PC-3 (cell line): ENCODE results near the gene CLDN34. TPM values are rescaled to one million over a fixed set of nuclear protein-coding genes. Genes with fewer than 3 reads are reported as not detected.

Source experiments
- ATAC-seq: fragments of 200-7000 bp; cut with Tn5 transposase; 2 replicates; pipeline ENCODE4 v1.9.1; 2020; ENCODE audit warnings: mild to moderate bottlenecking, moderate library complexity
- BruUV-seq: library from RNA; stranded (reverse); fragments of 400-500 nt; replicated peaks from 2 replicates; lab custom pipeline; 2021; lab: Mats Ljungman, UMichigan
- CTCF ChIA-PET: fragments of 300-600 bp; sonication (Branson Sonifier 250); formaldehyde crosslinking; loops from one replicate; lab custom pipeline; 2022; ENCODE audit warnings: antibody characterized with exemption; lab: Charles Lee
- POLR2A ChIA-PET: fragments of 300-600 bp; sonication (Branson Sonifier 250); formaldehyde crosslinking; loops from one replicate; lab custom pipeline; 2022; ENCODE audit warnings: antibody characterized with exemption; ENCODE audit not compliant: unreplicated experiment; lab: Charles Lee
- DNase-seq: peaks from one replicate; pipeline ENCODE4 v3.0.0-alpha.2; 2015
- H2AFZ ChIP-seq: fragments of 300-600 bp; sonication (generic); 2 replicates; pipeline ENCODE4 v1.6.0; 2016; ENCODE audit warnings: antibody characterized with exemption, low read length
- H3F3A ChIP-seq: fragments of 300-600 bp; sonication (generic); one replicate; pipeline ENCODE4 v1.6.0; 2017; ENCODE audit warnings: antibody characterized with exemption, low read length, control low read depth, mild to moderate bottlenecking; ENCODE audit not compliant: unreplicated experiment
- H3K27ac ChIP-seq: fragments of 300-600 bp; sonication (generic); 2 replicates; pipeline ENCODE4 v1.5.1; 2016; ENCODE audit warnings: mild to moderate bottlenecking, low read length
- H3K27me3 ChIP-seq: fragments of 300-600 bp; sonication (generic); 2 replicates; pipeline ENCODE4 v1.6.1; 2016; ENCODE audit warnings: low read length, mixed read lengths
- H3K36me3 ChIP-seq: fragments of 300-600 bp; sonication (generic); 2 replicates; pipeline ENCODE4 v1.6.1; 2016; ENCODE audit warnings: low read depth, mixed run types, low read length, mixed read lengths
- H3K4me1 ChIP-seq: fragments of 300-600 bp; sonication (generic); 2 replicates; pipeline ENCODE4 v1.5.1; 2016; ENCODE audit warnings: low read length; ENCODE audit not compliant: insufficient read depth
- H3K4me2 ChIP-seq: fragments of 300-600 bp; sonication (generic); 2 replicates; pipeline ENCODE4 v1.6.0; 2016; ENCODE audit warnings: low read length
- H3K4me3 ChIP-seq: fragments of 300-600 bp; sonication (generic); 2 replicates; pipeline ENCODE4 v1.5.1; 2016; ENCODE audit warnings: mild to moderate bottlenecking, low read length, mixed read lengths
- H3K79me2 ChIP-seq: fragments of 300-600 bp; sonication (generic); 2 replicates; pipeline ENCODE4 v1.6.1; 2017; ENCODE audit warnings: low read length, mixed read lengths
- H3K9ac ChIP-seq: fragments of 300-600 bp; sonication (generic); 2 replicates; pipeline ENCODE4 v1.6.0; 2016; ENCODE audit warnings: mild to moderate bottlenecking, low read length
- H3K9me2 ChIP-seq: fragments of 300-600 bp; sonication (generic); replicated peaks from 2 replicates; pipeline ENCODE4 v1.6.1; 2016; ENCODE audit warnings: mixed run types, low read length, mixed read lengths
- H3K9me3 ChIP-seq: fragments of 300-600 bp; sonication (generic); 2 replicates; pipeline ENCODE4 v1.6.1; 2016; ENCODE audit warnings: low read length, mixed read lengths
- H4K20me1 ChIP-seq: fragments of 300-600 bp; sonication (generic); 2 replicates; pipeline ENCODE4 v1.6.1; 2016; ENCODE audit warnings: low read length, mixed read lengths
- EZH2 ChIP-seq: fragments of 300-600 bp; sonication (generic); IDR thresholded peaks from one replicate; pipeline ENCODE4 v1.6.1; 2017; ENCODE audit warnings: antibody characterized with exemption, mild to moderate bottlenecking, low read length; ENCODE audit not compliant: unreplicated experiment
- EZH2phosphoT487 ChIP-seq: fragments of 300-600 bp; sonication (generic); IDR thresholded peaks from 2 replicates; pipeline ENCODE4 v1.6.1; 2018; ENCODE audit warnings: mild to moderate bottlenecking, antibody characterized with exemption, low read length, borderline replicate concordance
- intact Hi-C: fragments of 100-400 bp; cut with micrococcal nuclease; formaldehyde crosslinking; loops from 2 replicates; pipeline ENCODE4 v1.9.0; 2023
- total RNA-seq: library from RNA; depleted of rRNA; stranded (reverse); fragments of >200 nt; gene quantifications from 2 replicates; pipeline ENCODE4 v1.2.3, GENCODE V29; 2014
- TF ChIP-seq, protein P1 (sequence below): fragments of 300-600 bp; sonication (generic); conservative IDR thresholded peaks from 2 replicates; pipeline ENCODE4 v1.5.1; 2017; ENCODE audit warnings: antibody characterized with exemption, low read depth, mild to moderate bottlenecking, low read length

CLDN34 gene
- total RNA-seq, 1 experiment from 2014 or later: 0.66 TPM

DNA sequence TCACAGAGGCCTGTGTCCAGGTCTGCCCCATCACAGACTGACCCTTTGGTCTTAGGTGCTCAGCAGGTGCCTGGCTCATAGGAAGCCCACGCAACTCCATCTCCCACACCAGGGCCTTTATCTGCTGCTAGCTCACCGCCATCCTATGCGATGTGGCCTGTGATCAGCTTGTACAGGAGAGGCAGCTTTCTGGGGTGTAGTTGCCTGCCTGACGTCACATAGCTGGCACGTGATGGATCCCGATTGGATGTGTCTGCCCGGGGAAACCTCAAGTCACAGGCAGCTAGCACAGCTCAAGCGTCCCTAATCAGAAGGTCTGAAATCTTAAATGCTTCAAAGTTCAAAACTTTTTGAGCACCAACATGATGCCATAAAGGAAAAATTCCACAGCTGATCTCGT, 41.2 kb upstream of the CLDN34 start:
- H3K27ac ChIP-seq: no peak overlapping the region
- H3K9me3 ChIP-seq: no peaks in the 10 kb centered on the region
- POLR2A ChIA-PET: no interaction called here
- ATAC-seq (no peak), DNase-seq (no peak)
- no TSS peak for BruUV-seq
- TF ChIP-seq, protein P1, sequence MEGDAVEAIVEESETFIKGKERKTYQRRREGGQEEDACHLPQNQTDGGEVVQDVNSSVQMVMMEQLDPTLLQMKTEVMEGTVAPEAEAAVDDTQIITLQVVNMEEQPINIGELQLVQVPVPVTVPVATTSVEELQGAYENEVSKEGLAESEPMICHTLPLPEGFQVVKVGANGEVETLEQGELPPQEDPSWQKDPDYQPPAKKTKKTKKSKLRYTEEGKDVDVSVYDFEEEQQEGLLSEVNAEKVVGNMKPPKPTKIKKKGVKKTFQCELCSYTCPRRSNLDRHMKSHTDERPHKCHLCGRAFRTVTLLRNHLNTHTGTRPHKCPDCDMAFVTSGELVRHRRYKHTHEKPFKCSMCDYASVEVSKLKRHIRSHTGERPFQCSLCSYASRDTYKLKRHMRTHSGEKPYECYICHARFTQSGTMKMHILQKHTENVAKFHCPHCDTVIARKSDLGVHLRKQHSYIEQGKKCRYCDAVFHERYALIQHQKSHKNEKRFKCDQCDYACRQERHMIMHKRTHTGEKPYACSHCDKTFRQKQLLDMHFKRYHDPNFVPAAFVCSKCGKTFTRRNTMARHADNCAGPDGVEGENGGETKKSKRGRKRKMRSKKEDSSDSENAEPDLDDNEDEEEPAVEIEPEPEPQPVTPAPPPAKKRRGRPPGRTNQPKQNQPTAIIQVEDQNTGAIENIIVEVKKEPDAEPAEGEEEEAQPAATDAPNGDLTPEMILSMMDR: no peak
- no peak for TF ChIP-seq EZH2
- H3K27me3 ChIP-seq: no peaks in the 10 kb centered on the region
- CTCF ChIA-PET: no interaction called here
- H3K4me2 ChIP-seq: no peak overlapping the region
- H4K20me1 ChIP-seq: no peaks in the 10 kb centered on the region
- no peaks in the 10 kb centered on the region for H3K79me2 ChIP-seq
- H3K4me1 ChIP-seq: no peaks in the 10 kb centered on the region
- intact Hi-C loops: no loop called here
- no peak overlapping the region for H3K9ac ChIP-seq
- H3F3A ChIP-seq: no peaks in the 10 kb centered on the region
- H3K9me2 ChIP-seq: no peaks in the 10 kb centered on the region
- no peak overlapping the region for H2AFZ ChIP-seq
- no peak overlapping the region for H3K4me3 ChIP-seq
- H3K36me3 ChIP-seq: no peaks in the 10 kb centered on the region

DNA sequence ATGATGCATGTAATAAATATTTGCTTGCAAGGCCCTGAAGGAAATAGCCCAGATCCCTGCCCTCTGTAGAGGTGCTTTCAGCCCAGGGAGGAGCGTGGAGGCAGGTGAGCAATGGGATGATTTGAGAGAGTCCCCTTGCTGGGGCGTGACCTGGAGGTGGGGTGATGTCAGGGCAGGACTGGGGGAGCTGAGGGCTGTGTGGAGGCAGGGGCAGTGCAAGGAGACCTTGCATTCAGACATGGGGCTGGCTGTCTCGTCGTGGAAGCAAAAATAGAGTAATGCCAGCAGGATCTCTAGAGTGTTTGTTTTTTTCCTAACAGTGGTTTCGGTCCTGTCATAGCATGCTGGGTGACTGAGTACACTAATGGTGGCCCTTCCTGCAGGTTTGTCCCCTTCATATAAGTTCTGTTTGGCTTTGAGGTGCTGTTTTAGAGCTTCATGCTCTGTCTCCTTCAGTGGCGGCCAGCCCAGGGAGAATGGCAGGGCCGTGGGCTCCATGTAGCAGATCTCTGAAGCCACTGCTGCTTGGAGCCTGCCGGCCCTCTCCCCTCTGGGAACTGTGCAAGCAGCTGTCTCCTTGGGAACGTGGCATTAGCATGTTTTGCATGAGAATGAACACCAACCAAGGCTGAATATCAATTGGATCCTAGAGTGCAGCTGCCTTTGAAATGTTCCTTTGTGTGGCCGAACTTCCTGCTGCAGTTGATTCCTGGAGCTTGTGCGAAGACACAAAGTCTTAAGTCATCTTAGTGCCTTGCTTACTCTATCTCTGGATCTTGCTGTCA, 39.3 kb upstream of the CLDN34 start:
- BruUV-seq: no TSS peak
- Histone ChIP-seq H3K79me2 (no peaks in the 10 kb centered on the region), H3K4me2 (no peak overlapping the region), H3K36me3 (no peaks in the 10 kb centered on the region), H3F3A (no peaks in the 10 kb centered on the region), H3K9me3 (no peaks in the 10 kb centered on the region), H2AFZ (no peak overlapping the region), H3K4me3 (no peak overlapping the region), H4K20me1 (no peaks in the 10 kb centered on the region), H3K4me1 (no peaks in the 10 kb centered on the region), H3K27ac (no peak overlapping the region), H3K27me3 (no peaks in the 10 kb centered on the region), H3K9ac (no peak overlapping the region), H3K9me2 (no peaks in the 10 kb centered on the region)
- no peak for TF ChIP-seq EZH2phosphoT487
- TF ChIP-seq, protein P1: no peak
- TF ChIP-seq EZH2: no peak
- intact Hi-C loops: no loop called here
- CTCF ChIA-PET: no interaction called here
- POLR2A ChIA-PET: interaction anchor here (0.7 kb wide), 1 partner anchor 28 kb away, joined by 3 read pairs; no protein-coding TSS in a partner anchor
- DNase-seq (no peak), ATAC-seq (no peak)

DNA sequence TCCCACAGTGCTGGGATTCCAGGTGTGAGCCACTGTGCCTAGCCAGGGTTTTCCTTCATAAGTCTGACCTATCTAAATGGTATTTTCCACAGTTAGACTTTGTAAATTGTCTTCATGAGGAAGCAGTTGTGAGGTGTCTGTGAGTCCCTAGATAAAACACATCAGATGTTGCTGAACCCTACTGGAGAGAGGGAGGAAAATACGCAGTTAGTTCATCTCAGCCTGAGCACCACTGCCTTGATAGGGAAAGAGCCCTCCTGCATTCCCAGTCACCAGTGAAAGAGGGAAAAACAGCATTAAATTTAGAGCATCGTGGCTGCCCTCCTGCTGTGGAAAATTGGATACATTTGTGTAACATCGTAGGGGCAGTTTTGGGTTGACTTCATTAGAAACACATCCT, 31.7 kb upstream of the CLDN34 start:
- Histone ChIP-seq H3K27ac (no peak overlapping the region), H3K9me3 (no peaks in the 10 kb centered on the region), H3K79me2 (no peaks in the 10 kb centered on the region), H3K4me1 (peaks cover 4% of the 10 kb centered on the region), H3K27me3 (no peaks in the 10 kb centered on the region), H2AFZ (no peak overlapping the region), H3F3A (no peaks in the 10 kb centered on the region), H3K4me2 (no peak overlapping the region), H3K4me3 (no peak overlapping the region), H3K36me3 (no peaks in the 10 kb centered on the region), H4K20me1 (no peaks in the 10 kb centered on the region), H3K9me2 (no peaks in the 10 kb centered on the region), H3K9ac (no peak overlapping the region)
- no peak for DNase-seq
- POLR2A ChIA-PET: no interaction called here
- intact Hi-C loops: no loop called here
- CTCF ChIA-PET: no interaction called here
- TF ChIP-seq, protein P1: no peak
- TF ChIP-seq EZH2phosphoT487 (no peak), EZH2 (no peak)
- no TSS peak for BruUV-seq
- ATAC-seq: no peak
